Measurements from ENCODE around the gene SP3. TPM values are rescaled to one million over a fixed set of nuclear protein-coding genes. Genes with fewer than 3 reads are reported as not detected.

The SP3 gene
- total and polyA plus RNA-seq, 9 of the 15 experiments (the other 6 are each of a cell fraction or from before 2014, with no cell fraction given), result 12.0 to 106 (median 74.9) TPM

DNA sequence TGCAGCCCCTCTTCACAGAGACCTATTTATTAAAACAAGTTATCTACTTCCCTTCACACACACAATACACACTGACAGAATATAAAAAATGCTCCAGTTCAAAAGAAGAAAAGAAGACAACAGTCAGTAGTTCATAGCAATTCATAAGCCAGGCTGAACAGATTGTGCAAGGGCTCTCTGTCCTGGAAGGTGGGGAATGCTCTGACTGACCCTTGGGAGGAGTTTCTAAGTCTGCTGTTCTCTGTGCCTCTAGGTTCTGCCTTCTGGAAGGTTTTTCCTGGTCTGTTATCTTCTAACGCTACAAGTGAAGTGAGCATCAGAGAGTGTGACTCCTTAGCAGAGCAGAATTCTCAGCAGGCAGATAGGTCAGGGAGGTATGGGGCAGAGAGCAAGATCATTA, 35.7 kb downstream of the SP3 start:
- no peaks in the 10 kb centered on the region; the same call in 1 of the 2 replicates for H4K20me1 ChIP-seq (replicated peaks; ENCODE audit: control insufficient read depth, insufficient read depth, low read length)
- no peaks in the 10 kb centered on the region for H3K9me3 ChIP-seq (replicated peaks; ENCODE audit: control insufficient read depth, insufficient read depth, low read depth, low read length)
- 60% methylated on average over 1 of the region's 1 CpG for WGBS (ENCODE audit: insufficient coverage, low coverage, missing lambda C conversion rate)
- H3K9ac ChIP-seq (ENCODE audit: insufficient read depth in 1 of 2, low read depth in 2 of 2, low read length in 2 of 2), result no peak overlapping the region
- H3K9me1 ChIP-seq (ENCODE audit: control insufficient read depth, insufficient read depth, low read length), result no peaks in the 10 kb centered on the region
- no peak for DNase-seq (ENCODE audit: extremely low read depth in 1 of 4, low spot score in 3 of 4)
- BruUV-seq (replicated peaks), result no TSS peak
- H3K4me2 ChIP-seq (ENCODE audit: insufficient read depth, low read length), result no peak overlapping the region
- in situ Hi-C loops (cut with MboI), result no loop called here
- TF ChIP-seq MIER1 (IDR thresholded peaks at IDR 0.05; ENCODE audit: low read depth), result no peak
- TF ChIP-seq FOS (IDR thresholded peaks at IDR 0.05; ENCODE audit: extremely low read depth, insufficient read length), result no peak
- no peak for TF ChIP-seq ZNF75A (CRISPR knock-in tag; IDR thresholded peaks at IDR 0.05)
- TF ChIP-seq SIN3A (IDR thresholded peaks at IDR 0.05; ENCODE audit: borderline replicate concordance in 2 of 2, control insufficient read depth in 1 of 2, low read depth in 2 of 2, low read length in 2 of 2), result no peak
- TF ChIP-seq NFXL1 (CRISPR knock-in tag; IDR thresholded peaks at IDR 0.05), result no peak
- TF ChIP-seq C11orf30 (IDR thresholded peaks at IDR 0.05; ENCODE audit: low read depth), result no peak
- TF ChIP-seq MCM3 (IDR thresholded peaks at IDR 0.05), result no peak
- ChIA-PET POLR2A (no interaction called here), CTCF (ENCODE audit: low intra/inter-chr PET ratio) (no interaction called here)
- H3K4me1 ChIP-seq (replicated peaks in 1 of 2; ENCODE audit: control insufficient read depth in 2 of 2, insufficient read depth in 2 of 2, low read length in 2 of 2), result peaks cover 0 to 3% of the 10 kb centered on the region in 2 experiments; a peak in 1 of 5 replicates
- H3K79me2 ChIP-seq (ENCODE audit: control insufficient read depth, insufficient read depth, low read length), result peaks cover 96% of the 10 kb centered on the region
- no peak for FAIRE-seq
- H3K27ac ChIP-seq (ENCODE audit: extremely low read depth, low read depth, low read length), result no peak overlapping the region
- no peak overlapping the region for H2AFZ ChIP-seq (ENCODE audit: low read depth, low read length)
- no peaks in the 10 kb centered on the region for H3K27me3 ChIP-seq (ENCODE audit: control insufficient read depth in 2 of 2, insufficient read depth in 2 of 2, low read length in 2 of 2)
- no peak overlapping the region for H3K4me3 ChIP-seq
- peaks cover 40% of the 10 kb centered on the region; the same call in 2 of the 3 replicates for H3K36me3 ChIP-seq (ENCODE audit: control insufficient read depth, insufficient read depth, low read length)
- ATAC-seq, result peak; percentile 44
- intact Hi-C loops (cut with micrococcal nuclease), result no loop called here

DNA sequence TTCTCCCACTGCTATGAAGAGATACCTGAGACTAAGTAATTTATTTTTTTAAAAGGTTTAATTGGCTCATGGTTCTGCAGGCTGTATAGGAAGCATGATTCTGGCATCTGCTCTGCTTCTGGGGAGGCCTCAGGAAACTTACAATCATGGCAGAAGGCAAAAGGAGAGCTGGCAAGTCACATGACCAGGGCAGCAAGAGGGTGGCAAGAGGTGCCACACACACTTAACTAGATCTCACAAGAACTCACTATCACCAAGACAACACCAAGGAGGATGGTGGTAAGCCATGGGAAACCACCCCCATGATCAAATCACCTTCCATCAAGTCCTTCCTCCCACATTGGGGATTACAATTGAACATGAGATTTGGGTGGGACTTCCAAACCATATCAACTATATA, 38.3 kb downstream of the SP3 start:
- no peak overlapping the region for H2AFZ ChIP-seq (ENCODE audit: low read depth, low read length)
- in situ Hi-C loops (cut with MboI) (no loop called here), intact Hi-C loops (cut with micrococcal nuclease) (no loop called here)
- DNase-seq (ENCODE audit: extremely low read depth in 1 of 4, low spot score in 3 of 4) (no peak), ATAC-seq (no peak), FAIRE-seq (no peak)
- H3K4me3 ChIP-seq, result no peak overlapping the region
- no peaks in the 10 kb centered on the region for H3K27me3 ChIP-seq (ENCODE audit: control insufficient read depth in 2 of 2, insufficient read depth in 2 of 2, low read length in 2 of 2)
- H3K9ac ChIP-seq (ENCODE audit: insufficient read depth in 1 of 2, low read depth in 2 of 2, low read length in 2 of 2), result no peak overlapping the region
- no peak overlapping the region for H3K27ac ChIP-seq (ENCODE audit: extremely low read depth, low read depth, low read length)
- ChIA-PET CTCF (ENCODE audit: low intra/inter-chr PET ratio) (no interaction called here), POLR2A (no interaction called here)
- H3K9me1 ChIP-seq (ENCODE audit: control insufficient read depth, insufficient read depth, low read length), result no peaks in the 10 kb centered on the region
- no peak overlapping the region for H3K4me2 ChIP-seq (ENCODE audit: insufficient read depth, low read length)
- peaks cover 9% of the 10 kb centered on the region; the same call in 1 of the 2 replicates for H4K20me1 ChIP-seq (replicated peaks; ENCODE audit: control insufficient read depth, insufficient read depth, low read length)
- H3K79me2 ChIP-seq (ENCODE audit: control insufficient read depth, insufficient read depth, low read length), result peaks cover 97% of the 10 kb centered on the region
- no TSS peak for BruUV-seq (replicated peaks)
- no peaks in the 10 kb centered on the region for H3K9me3 ChIP-seq (replicated peaks; ENCODE audit: control insufficient read depth, insufficient read depth, low read depth, low read length)
- TF ChIP-seq ID3 (CRISPR knock-in tag; IDR thresholded peaks at IDR 0.05) (no peak), ID3 (tag; IDR thresholded peaks at IDR 0.05) (no peak), SUPT5H (IDR thresholded peaks at IDR 0.05) (peak; percentile 33; the same call in 1 of the 2 replicates), MNT (conservative IDR thresholded peaks at IDR 0.05) (no peak), U2AF1 (optimal IDR thresholded peaks at IDR 0.05; ENCODE audit: low read depth, low read length) (no peak), BDP1 (IDR thresholded peaks at IDR 0.05; ENCODE audit: insufficient read depth, insufficient read length) (no peak), TFE3 (CRISPR knock-in tag; IDR thresholded peaks at IDR 0.05) (peak; percentile 77)
- H3K36me3 ChIP-seq (ENCODE audit: control insufficient read depth, insufficient read depth, low read length), result peaks cover 25% of the 10 kb centered on the region; the same call in 1 of the 3 replicates
- peaks cover 3 to 8% of the 10 kb centered on the region in 2 experiments; a peak in 3 of 5 replicates for H3K4me1 ChIP-seq (replicated peaks in 1 of 2; ENCODE audit: control insufficient read depth in 2 of 2, insufficient read depth in 2 of 2, low read length in 2 of 2)

Data from K562 (cell line).